Activated CD4-positive, CD25-positive, alpha-beta regulatory T cell treated with anti-CD3 and anti-CD28 coated beads, Interleukin-2, amount 50 U/mL, for 24 hours (primary cell): Measurements from ENCODE around the gene WDR45B.
"Not testable (repeated sequence)": the region's sequence is repeated elsewhere in the genome, so short reads cannot be mapped to it uniquely, and the experiment has no call there.

Experiments
- ATAC-seq, 2 donors: fragments of 150-1000 bp; cut with Tn5 transposase; one replicate each; pipeline ENCODE4 v1.10.0; 2021; ENCODE audit warnings: mild to moderate bottlenecking in 1 of 2, moderate library complexity in 1 of 2

Gene WDR45B

DNA sequence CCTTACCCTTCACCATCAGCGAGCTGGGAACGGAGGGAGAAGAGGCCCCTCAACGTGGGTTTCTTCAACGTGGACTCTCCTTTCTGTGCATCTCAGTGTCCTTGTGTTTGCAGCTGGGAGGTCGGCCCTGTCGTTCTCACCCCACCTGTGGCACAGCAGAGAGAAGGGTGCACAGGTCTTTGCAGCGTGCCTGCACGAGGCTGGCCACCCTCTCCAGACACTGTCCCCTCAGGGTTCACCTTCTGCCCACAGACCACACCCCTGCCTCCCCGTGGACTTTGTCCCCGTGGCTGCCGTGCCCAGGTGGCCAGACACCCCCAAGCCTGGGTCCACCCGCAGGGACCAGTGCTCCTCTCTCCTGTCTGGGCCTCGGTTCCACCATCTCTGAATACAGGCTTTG lies 7.3 kb upstream of the WDR45B start:
- ATAC-seq = no peak

DNA sequence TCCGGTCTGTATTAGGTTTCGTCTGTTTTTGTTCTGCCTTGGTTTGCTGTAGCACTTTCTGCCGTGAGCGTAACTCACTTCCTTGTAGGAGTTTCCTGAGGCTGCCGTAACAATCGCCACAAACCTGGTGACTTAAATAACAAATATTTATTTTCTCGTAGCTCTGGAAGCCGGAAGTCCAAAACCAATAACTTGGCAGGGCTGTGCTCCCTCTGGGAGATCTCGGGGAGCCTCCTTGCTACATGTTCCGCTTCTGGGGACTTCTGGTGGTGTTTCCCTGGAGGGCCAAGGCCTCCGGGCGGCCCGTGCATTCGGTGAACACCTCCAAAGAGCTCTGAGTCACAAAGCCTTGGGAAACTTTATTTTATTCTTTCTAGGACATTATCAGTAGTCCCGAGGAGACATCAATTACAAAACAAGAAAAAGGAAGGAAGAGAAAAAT lies 6.8 kb upstream of the WDR45B start:
- no peak for ATAC-seq

DNA sequence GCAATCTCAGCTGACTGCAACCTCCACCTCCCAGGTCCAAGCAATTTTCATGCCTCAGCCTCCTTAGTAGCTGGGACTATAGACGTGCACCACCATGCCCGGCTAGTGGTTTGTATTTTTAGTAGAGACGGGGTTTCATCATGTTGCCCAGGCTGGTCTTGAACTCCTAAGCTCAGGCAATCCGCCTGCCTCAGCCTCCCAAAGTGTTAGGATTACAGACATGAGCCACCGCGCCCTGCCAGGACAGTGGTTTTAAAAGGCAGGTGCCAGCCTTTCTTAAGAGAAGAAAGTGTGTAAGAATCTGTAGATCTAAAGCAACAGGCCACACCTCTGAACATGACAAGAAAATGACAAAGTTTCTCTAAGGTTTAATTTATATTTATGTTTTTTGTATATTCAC lies 6.4 kb upstream of the WDR45B start:
- ATAC-seq = not testable (repeated sequence)

DNA sequence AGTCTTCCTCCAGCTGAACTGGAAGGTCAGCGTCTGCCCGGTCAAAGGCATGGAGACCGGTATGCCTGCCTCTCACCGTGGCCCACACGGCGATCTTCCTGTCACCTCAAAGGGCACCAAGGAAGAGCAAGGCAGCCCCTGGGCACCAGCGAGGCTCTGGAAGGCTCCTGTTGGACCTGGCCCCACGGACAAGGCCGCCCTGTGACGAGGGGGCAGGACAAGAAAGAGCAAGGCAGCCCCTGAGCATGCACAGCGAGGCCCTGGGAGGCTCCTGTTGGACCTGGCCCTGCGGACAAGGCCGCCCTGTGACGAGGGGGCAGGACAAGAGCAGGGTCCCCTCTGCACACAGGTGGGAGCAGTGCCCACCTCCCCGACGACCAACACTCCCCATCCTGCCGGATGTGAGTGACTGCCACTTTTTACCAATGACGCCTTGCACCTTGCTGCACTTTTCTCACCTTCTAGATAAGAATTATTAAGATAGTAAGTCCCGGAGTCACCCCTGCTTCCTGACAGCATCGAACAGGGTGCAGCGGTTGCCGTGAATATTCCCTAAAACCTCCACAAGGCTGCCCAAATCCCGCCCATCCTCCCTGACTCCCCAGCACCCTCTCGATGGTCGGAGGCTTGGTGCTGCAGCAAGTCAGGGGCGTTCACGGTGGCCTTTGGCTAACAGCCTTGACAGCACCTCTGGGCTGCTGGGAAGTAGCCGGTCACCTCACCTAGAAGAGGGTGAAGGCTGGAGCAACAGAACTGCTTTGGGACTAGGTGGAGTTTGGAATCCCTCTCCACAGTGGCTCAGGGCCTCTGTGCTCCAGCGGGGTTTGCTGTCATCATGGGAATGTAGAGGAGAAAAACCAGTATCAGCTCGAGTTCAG lies 5.6 kb upstream of the WDR45B start:
- no peak for ATAC-seq

DNA sequence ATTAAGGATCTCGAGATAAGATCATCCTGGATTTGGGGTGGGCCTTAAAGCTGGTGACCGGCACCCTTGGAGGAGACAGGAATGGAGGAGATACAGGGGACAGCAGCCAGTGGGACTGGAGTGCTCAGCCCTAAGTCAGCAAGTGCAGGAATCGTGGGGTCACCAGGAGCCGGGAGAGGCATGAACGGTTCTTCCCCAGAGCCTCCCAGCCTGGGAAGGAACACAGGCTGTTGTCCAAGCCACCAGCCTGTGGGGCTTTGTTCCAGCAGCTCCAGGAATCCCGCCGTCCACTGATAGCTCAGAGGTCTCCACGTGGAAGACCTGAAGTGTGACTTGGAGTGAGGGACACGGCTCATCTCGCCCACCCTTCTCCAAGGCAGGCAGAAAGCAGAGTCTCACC lies 2.5 kb upstream of the WDR45B start:
- no peak for ATAC-seq

DNA sequence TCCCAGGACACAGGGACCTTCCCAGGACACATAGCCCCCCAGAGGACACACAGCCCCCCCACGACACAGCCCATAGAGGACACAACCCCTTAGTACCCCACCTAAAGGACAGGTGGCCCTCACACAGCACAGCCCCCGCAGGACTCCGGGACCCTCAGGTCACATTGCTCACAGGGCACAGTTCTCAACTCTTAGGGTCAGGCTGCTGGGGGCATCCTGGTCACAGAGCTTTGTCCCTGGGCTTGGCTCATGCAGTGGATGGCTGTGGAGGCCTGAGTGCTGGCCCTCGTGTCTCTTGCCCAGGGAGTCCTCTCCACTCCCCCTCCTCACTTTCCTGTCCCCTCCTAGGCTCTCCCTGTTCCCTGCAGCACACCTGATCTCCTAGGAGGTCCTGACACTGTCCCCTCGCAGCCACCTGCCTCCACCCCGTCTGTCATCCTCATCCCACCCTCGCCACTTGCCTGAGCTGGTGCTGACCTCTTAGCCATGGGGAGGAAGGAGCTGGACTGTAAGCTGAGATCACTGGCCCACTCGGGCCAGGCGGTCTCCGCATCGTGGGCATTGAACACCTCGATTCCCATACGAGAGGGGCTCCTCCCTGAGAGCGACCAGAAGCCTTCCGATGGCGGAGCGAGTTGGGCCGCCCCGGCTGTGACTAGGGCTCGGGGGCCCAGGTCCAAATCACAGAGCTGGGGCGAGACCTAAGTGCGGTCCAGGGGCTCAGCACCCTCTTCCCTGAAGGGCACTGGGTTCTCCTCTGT lies 1.4 kb upstream of the WDR45B start:
- ATAC-seq = no peak

DNA sequence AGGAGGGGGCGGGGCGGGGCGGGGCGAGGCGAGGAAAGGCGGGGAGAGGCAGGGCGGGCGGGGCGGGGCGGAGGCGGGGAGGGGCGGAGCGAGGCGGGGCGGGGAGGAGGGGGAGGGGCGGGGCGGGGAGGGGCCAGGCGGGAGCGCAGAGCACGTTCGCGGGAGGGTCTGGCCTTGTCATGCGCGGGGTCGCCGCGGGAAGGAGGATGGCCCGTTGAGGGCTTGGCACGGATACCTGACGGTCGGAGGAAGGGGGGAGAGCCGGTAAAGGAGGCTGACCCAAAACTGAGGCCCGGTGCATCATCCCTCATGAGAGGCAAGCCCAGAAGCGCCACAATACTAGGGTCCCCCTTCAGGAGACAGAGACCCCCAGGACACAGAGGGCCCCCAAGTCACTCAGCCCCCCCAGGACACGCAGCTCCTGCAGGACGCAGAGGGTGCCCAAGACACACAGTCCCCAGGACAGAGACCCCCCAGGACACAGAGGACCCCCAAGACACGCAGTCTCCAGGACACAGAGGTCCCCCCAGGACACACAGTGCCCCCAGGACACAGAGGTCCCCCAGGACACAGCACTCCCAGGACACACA lies 593 bp upstream of the WDR45B start:
- no peak for ATAC-seq

DNA sequence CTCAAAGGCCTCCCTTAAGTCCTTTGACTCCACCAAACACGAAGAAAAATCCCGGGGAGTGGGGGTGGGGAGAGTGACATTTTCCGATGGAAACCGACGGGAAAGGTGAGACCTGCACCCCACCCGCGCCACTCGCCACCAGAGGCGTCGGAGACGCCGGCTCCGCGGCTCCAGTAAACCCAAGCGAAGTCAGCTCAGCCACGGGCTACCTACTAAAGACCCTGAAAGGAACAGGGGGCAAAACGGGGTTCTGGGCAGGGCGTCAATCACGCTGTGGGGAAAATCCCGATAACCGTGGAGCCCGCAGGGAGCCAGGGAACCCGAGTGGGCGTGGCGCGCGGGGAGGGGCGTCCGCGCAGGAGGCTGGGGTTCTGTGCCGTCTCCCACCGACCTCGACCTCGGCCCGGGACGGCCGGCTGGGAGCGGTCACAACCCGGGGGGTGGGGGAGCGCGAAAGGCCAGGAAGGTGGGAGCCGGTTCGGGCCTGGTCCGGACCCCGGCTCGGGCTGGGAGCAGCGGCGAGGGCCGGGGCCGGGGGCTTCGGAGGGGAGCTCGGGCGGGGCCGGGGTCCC lies 565 bp downstream of the WDR45B start:
- peak; percentile 23 to 24 for ATAC-seq

DNA sequence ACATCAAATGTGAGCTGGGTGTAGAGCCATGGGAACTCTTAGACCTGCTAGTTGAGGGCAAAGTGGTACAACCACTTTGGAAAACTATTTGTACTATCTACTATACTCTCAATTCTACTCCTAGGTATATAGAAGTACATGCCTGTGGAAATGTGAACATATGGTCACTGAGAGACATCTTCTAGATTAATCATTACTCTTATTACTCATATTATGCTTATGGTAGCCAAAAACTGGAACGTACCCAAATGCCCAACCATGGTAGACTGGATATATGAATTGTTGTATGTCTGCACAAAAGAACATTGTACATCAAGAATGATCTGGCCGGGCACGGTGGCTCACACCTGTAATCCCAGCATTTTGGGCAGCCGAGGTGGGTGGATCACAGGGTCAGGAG lies 2.7 kb downstream of the WDR45B start:
- no peak for ATAC-seq

DNA sequence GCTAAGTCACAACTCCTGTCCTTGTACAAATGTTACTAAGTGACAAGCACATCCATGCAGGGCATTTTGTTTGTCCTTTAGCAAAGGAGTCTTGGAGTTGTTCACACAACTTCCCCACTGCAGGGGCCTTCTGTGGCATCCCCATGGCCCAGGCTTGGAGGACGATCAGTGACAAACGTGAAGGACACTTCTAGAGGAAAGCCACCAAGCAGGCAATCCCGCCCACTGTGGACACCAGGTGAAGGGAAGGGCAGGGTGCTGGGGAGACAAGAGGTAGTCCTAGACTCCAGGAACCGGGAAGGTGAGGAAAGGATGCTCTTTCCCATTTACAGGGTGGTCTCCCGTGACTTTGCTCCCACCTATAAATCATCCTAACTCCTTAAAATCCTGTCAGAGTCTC lies 4.1 kb downstream of the WDR45B start:
- ATAC-seq = no peak

DNA sequence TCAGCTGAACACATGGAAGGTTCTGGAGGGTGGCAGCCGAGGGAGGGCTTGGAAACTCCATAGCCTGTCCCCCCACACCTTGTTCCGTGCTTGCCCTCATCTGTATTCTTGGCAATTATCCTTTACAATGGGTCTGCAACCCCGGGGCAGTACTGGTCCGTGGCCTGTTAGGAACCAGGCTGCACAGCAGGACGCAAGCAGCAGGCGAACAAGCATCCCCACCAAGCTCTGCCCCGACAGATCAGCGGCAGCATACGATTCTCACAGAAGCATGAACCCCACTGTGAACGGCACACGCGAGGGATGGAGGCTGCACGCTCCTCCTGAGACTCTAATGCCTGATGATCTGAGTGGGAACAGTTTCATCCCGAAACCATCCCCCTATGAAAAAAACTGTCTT lies 6.2 kb downstream of the WDR45B start:
- no peak for ATAC-seq

DNA sequence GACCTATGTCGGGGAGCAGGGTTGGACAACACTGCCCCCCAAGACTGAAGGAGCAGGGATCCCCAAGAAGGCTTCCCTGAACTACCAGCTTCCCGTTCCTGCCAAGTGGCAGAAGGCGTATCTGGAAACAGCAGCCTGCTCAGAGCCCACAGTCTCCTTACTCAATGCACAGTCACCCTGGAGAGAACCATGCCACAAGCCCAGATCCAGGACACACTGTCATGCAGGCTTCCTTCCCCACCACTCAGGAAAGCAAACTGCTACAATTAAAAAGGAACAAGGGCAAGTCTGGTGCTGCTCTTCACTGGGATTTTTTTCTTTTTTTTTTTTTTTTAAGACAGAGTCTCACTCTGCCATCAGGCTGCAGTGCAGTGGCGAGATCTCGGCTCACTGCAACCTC lies 8.2 kb downstream of the WDR45B start:
- no peak for ATAC-seq

DNA sequence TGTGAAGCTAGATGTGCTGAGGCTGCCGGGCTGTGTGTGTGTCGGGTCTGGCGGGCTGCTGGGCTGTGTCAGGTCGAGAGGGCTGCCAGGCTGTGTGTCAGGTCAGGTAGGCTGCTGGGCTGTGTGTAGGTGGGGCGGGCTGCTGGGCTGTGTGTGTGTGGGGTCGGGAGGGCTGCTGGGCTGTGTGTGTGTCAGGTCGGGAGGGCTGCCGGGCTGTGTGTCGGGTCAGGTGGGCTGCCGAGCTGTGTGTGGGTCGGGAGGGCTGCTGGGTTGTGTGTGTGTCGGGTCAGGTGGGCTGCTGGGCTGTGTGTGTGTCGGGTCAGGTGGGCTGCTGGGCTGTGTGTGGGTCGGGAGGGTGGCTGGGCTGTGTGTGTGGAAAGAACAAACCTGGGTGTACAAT lies 8.6 kb downstream of the WDR45B start:
- ATAC-seq = no peak

DNA sequence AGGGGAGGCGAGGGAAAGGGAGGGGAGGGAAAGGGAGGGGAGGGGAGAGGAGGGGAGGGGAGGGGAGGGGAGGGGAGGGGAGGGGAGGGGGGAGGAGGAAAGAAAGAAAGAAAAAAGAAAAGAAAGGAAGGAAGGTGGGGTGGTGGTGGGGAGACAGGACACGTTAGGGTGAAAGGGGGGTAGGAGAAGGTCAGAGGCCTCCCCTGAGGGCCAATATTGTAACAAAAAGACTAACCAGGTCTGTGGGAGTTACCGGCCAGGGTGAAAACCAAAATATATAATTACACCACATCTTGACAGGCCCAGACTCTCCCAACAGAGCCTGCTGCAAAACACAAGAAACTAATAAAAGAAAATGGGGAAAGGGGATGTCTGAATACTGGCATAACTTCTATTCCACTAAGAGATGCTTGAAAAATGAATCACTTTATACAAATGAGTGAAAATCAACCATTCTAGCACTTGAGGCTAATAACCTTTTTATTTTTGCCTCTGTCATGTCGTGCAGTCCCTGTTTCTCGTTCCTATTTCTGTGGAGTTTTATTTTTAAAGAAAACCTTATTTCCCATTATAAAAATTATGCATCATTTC lies 10.0 kb downstream of the WDR45B start:
- ATAC-seq = no peak

DNA sequence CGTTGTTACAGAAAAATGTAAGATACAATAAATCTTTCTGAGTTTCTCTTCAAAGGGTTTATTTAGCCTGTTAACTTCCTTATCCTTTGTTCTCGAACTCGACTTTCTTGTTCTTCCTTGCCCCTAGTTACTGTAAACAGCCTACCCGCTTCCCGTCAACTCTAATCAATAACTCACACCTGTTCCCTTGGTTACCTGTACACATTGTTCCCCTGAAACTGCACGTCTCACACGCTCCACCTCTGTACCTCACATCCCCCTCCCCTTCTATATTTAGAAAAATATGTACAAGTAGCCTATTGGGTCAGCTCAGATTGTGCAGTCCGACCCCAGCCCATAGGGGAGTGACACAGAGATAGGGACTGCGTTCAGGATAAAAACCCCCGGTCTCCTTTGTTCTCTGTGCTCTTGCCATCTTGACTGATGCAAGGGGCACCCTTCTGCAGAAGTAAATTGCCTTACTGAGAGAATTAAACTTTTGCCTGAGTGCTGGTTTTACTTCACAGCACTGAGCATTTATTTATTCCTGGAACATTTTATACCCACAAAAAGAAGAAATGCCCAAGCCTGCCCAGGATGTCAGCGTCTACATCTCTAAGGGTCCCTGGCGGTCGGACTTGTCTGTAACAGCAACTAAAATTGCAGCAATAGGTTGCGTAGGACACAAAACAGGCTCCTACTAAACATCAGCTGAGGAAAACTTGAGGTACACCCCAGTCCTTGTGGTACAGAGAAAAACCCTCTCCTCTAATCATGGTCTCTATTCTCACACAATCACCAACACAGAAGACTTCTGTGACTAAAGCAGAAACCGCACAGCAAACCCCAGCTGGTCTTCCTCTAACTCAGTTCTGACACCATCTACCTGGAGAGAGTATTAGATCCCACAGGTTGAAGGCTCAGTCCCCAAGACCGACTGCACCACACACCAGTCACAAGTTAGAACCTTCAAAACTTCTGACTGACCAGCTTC lies 11.3 kb downstream of the WDR45B start:
- no peak for ATAC-seq

DNA sequence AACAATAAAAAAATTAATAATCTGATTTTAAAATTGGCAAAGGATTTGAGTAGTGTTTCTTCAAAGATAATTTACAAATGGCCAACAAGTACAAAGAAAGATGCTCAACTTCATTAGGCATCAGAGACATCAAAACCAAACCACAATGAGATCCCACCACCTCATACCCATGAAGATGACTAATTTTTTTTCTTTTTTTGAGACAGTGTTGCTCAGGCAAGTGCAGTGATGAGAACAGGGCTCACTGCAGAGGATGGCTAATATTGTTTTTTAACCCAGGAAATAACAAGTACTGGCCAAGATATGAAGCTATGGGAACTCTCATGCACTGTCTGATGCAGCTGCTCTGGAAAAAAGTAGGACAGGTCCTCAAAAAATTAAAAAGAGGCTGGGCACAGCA lies 14.9 kb downstream of the WDR45B start:
- ATAC-seq = peak in 1 of 2 donors; percentile 79

DNA sequence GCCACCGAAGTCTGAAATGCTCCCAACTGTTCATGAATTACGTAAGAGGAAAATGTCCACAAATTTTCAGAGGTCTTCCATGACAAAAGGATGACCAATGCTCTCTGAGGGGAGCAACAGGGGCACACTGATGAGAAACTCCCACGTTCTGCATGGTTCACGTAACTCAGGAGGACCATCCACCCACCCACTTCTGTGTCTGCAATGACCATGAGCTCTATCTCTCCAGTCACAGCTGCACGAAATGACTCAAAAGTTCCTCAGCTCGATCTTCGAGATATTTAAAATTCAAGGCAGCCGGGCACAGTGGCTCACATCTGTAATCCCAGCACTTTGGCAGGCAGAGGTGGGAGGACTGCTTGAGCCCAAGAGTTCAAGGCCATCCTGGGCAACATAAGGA lies 15.8 kb downstream of the WDR45B start:
- no peak for ATAC-seq

DNA sequence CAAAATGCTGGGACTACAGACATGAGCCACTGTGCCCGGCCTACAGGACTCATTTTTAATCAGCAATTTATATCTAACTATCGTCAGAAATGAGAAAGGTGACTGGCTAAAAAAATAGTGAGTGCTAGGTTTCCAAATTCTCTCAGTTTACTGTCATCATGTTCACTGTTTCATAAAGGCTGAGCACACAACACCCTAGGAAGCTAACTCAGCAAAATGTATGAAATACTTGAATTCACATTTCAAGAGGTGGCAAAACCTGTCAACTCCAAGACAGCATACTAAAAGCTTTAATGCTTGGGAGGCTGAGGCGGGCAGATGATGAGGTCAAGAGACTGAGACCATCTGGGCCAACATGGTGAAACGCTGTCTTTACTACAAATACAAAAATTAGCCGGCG lies 16.7 kb downstream of the WDR45B start:
- ATAC-seq = no peak

DNA sequence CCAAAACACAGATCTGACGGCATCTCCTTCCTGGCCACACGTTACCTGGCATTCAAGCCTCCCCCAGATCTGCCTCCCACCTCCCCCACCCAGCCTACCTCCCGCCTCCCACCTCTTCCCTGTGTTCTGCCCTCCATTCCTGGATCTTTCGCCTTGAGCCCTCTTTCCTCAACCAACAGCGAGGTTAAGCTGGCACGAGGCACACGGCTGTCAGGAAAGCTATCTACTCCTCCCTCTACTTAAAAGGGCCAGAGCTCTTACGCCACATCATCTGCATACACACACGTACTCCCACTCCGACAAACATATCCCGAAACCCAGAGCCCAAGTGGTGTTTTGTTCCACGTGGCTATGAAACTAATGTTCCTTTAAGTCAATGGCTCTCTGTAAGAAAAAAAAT lies 18.0 kb downstream of the WDR45B start:
- ATAC-seq = no peak

DNA sequence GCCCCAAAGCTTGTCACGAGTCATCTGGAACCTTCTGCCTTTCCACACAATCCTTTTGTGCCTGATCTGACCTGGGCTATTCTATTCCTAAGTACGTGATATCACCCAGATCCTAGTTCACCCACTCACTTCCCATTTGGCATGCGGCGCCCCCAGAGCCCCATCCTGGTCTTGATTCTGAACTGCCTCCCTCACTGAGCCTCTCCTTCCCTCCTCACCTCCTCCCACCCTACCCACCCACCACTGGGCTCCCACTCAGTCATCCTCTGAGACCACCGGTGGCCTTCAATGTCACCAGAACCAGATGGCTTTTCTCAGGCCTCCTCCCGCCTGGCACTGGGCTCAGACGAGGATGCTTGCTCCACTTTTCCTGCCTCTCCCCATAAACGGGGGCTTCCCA lies 18.5 kb downstream of the WDR45B start:
- no peak for ATAC-seq

DNA sequence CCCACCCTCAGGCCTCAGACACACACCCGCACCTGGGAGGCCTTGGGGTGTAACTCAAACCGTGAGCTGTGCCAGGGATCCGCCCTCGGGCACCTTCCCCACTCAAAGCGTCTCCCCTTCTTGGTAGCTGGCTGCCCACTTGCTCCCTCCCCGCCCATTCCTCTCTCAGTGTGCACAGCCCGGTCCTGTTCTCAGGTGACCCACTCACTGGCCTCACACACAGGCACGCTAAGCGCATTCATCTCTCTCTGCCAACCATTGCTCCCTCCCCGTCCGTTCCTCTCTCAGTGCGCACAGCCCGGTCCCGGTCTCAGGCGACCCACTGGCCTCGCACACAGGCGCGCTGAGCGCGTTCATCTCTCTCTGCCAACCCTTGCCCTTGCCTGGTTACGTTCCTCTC lies 20.8 kb downstream of the WDR45B start:
- no peak for ATAC-seq

DNA sequence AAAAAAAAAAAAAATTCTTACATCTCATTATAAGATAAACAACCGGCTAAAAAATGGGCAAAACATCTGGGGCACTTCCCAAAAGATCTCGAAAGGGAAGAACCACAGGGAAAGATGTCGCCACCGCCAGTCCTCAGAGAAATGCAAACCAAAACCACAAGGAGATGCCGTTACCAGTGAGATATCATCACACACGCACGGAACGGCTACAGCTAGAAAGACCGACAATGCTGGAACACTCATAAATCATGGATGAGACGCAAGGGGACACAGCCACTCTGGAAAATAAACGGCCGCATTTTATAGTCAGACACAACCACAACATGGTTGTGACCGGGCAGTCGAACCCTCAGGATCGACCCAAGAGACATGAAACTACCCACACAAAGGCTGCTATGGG lies 24.5 kb downstream of the WDR45B start:
- ATAC-seq = no peak
